Activated T-cell treated with anti-CD3 and anti-CD28 coated beads, Interleukin-2, amount 50 U/mL, for 4 hours (primary cell): ENCODE results near the gene MAP7. TPM values are rescaled to one million over a fixed set of nuclear protein-coding genes. Genes with fewer than 3 reads are reported as not detected.
"Not testable (repeated sequence)": the region's sequence is repeated elsewhere in the genome, so short reads cannot be mapped to it uniquely, and the experiment has no call there.

Experiments used
- ATAC-seq, 2 donors: fragments of 200-7000 bp; cut with Tn5 transposase; one replicate each; pipeline ENCODE4 v1.10.0; 2021
- DNase-seq: peaks from one replicate; pipeline ENCODE4 v3.0.0-alpha.2; 2020
- H3K27me3 Mint-ChIP-seq: one replicate; pipeline ENCODE4 v1.8.0; 2021; ENCODE audit warnings: low read depth, mixed read lengths
- H3K36me3 Mint-ChIP-seq: one replicate; pipeline ENCODE4 v1.8.0; 2022; ENCODE audit warnings: mixed read lengths; ENCODE audit not compliant: insufficient read depth
- H3K4me1 Mint-ChIP-seq: one replicate; pipeline ENCODE4 v1.8.0; 2021; ENCODE audit warnings: low read depth, mixed read lengths
- H3K4me3 Mint-ChIP-seq: one replicate; pipeline ENCODE4 v1.8.0; 2021; ENCODE audit warnings: mild to moderate bottlenecking, moderate library complexity, mixed read lengths
- H3K9me3 Mint-ChIP-seq: one replicate; pipeline ENCODE4 v1.8.0; 2021; ENCODE audit warnings: mixed read lengths
- total RNA-seq, 3 donors: library from RNA; stranded (reverse); gene quantifications; one replicate each; pipeline ENCODE4 v1.2.1, GENCODE V29; 2021

The MAP7 gene
- total RNA-seq, 3 donors from 2014 or later: 0.46 to 1.3 (median 0.49) TPM

DNA sequence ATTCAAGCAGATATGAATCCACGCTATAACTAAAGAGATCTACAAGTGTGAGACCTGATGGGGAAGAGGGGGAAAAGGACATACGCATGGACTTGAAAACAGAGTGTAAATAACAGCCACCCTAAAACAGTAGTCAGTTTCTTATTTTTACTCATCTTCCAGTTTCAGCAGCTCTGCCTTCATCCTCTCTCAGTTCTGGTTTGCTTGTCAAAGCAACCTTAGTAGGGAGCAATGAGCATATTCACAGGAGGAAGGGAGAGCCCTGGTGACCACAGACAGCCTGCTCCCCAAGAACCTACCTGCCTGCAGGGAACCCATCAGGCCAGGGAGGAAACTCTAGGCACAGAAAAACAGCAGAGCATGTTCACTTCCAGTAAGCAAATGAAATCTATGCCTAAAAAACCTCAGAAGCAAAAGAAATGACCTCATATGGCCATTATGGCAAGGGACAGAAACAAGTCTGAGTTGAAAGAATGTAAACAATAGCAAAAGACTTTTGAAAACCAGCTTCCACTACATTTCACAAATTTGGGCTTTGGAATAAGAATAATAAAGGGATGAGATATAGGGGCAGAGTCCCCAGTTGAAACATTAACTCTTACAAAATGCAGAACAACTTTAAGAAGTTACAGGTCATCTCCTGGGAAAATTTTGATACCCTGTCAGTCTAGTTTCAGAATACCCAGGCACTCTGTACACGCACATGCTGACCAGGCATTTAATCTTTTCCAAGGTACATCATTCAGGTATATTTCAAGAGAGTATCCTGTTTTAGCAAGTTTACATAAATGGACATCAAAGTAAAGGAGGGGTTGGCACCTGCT, 139.8 kb downstream of the MAP7 start:
- Mint-ChIP-seq H3K4me1 (no peaks in the 10 kb centered on the region), H3K27me3 (no peaks in the 10 kb centered on the region), H3K4me3 (no peak overlapping the region), H3K36me3 (no peaks in the 10 kb centered on the region), H3K9me3 (no peaks in the 10 kb centered on the region)
- no peak for DNase-seq
- ATAC-seq: no peak

DNA sequence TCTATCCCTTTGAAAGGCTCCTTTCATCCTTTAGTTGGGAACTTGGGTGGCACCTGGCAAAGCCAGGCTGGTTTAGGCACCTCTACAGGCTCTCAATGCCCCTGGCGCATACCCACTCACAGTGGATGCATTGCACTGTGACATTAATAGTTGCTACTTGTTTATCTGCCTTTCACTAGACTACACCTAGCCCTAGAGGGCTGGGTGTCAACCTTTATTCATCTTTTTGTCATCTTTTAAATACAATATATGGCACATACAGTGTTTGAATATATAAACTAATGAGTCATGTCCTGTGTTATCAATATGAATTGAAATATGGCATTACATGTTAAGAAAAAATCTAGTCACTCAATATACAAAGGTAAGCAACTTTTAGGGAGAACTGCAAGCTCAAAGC, 140.6 kb downstream of the MAP7 start:
- H3K9me3 Mint-ChIP-seq: no peaks in the 10 kb centered on the region
- H3K4me1 Mint-ChIP-seq: no peaks in the 10 kb centered on the region
- no peaks in the 10 kb centered on the region for H3K36me3 Mint-ChIP-seq
- no peak for ATAC-seq
- no peaks in the 10 kb centered on the region for H3K27me3 Mint-ChIP-seq
- no peak overlapping the region for H3K4me3 Mint-ChIP-seq
- no peak for DNase-seq

GRCh38 chr6:136408204-136408603, 142.0 kb downstream of the MAP7 start:
- no peaks in the 10 kb centered on the region for H3K27me3 Mint-ChIP-seq
- DNase-seq: no peak
- no peaks in the 10 kb centered on the region for H3K36me3 Mint-ChIP-seq
- H3K9me3 Mint-ChIP-seq: no peaks in the 10 kb centered on the region
- no peak for ATAC-seq
- no peaks in the 10 kb centered on the region for H3K4me1 Mint-ChIP-seq
- H3K4me3 Mint-ChIP-seq: no peak overlapping the region

GRCh38 chr6:136405420-136406029, 144.7 kb downstream of the MAP7 start:
- H3K9me3 Mint-ChIP-seq: no peaks in the 10 kb centered on the region
- no peaks in the 10 kb centered on the region for H3K27me3 Mint-ChIP-seq
- H3K4me1 Mint-ChIP-seq: no peaks in the 10 kb centered on the region
- ATAC-seq (no peak), DNase-seq (no peak)
- H3K36me3 Mint-ChIP-seq: no peaks in the 10 kb centered on the region
- no peak overlapping the region for H3K4me3 Mint-ChIP-seq

GRCh38 chr6:136404627-136405419, 145.4 kb downstream of the MAP7 start:
- H3K27me3 Mint-ChIP-seq: no peaks in the 10 kb centered on the region
- DNase-seq (no peak), ATAC-seq (no peak)
- H3K4me1 Mint-ChIP-seq: no peaks in the 10 kb centered on the region
- no peaks in the 10 kb centered on the region for H3K36me3 Mint-ChIP-seq
- no peaks in the 10 kb centered on the region for H3K9me3 Mint-ChIP-seq
- H3K4me3 Mint-ChIP-seq: no peak overlapping the region

GRCh38 chr6:136404007-136404406, 146.2 kb downstream of the MAP7 start:
- H3K27me3 Mint-ChIP-seq: no peaks in the 10 kb centered on the region
- no peaks in the 10 kb centered on the region for H3K36me3 Mint-ChIP-seq
- no peaks in the 10 kb centered on the region for H3K4me1 Mint-ChIP-seq
- no peak overlapping the region for H3K4me3 Mint-ChIP-seq
- no peaks in the 10 kb centered on the region for H3K9me3 Mint-ChIP-seq
- ATAC-seq (no peak), DNase-seq (no peak)

- no peaks in the 10 kb centered on the region for H3K36me3 Mint-ChIP-seq
- H3K9me3 Mint-ChIP-seq: no peaks in the 10 kb centered on the region
- H3K4me1 Mint-ChIP-seq: no peaks in the 10 kb centered on the region
- DNase-seq (no peak), ATAC-seq (no peak)
- peaks cover under 1% of the 10 kb centered on the region for H3K27me3 Mint-ChIP-seq
- H3K4me3 Mint-ChIP-seq: no peak overlapping the region
Observed at GRCh38 chr6:136403110-136403980, 146.9 kb downstream of the MAP7 start.

GRCh38 chr6:136401749-136402148, 148.5 kb downstream of the MAP7 start:
- no peaks in the 10 kb centered on the region for H3K9me3 Mint-ChIP-seq
- no peak overlapping the region for H3K4me3 Mint-ChIP-seq
- no peaks in the 10 kb centered on the region for H3K4me1 Mint-ChIP-seq
- peaks cover 1% of the 10 kb centered on the region for H3K27me3 Mint-ChIP-seq
- no peak for ATAC-seq
- no peak for DNase-seq
- no peaks in the 10 kb centered on the region for H3K36me3 Mint-ChIP-seq

DNA sequence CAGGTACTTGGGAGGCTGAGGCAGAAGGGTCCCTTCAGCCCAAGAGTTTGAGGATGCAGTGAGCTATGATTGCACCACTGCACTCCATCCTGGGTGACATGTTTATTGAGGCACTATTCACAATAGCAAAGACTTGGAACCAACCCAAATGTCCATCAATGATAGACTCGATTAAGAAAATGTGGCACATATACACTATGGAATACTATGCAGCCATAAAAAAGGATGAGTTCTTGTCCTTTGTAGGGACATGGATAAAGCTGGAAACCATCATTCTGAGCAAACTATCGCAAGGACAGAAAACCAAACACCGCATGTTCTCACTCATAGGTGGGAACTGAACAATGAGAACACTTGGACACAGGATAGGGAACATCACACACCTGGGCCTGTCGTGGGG, 149.0 kb downstream of the MAP7 start:
- H3K27me3 Mint-ChIP-seq, H3K4me1 Mint-ChIP-seq, H3K36me3 Mint-ChIP-seq, H3K4me3 Mint-ChIP-seq, DNase-seq, ATAC-seq, H3K9me3 Mint-ChIP-seq: not testable (repeated sequence)

GRCh38 chr6:136398453-136398852, 151.8 kb downstream of the MAP7 start:
- Mint-ChIP-seq H3K36me3 (no peaks in the 10 kb centered on the region), H3K27me3 (peaks cover 7% of the 10 kb centered on the region), H3K4me3 (no peak overlapping the region), H3K9me3 (no peaks in the 10 kb centered on the region), H3K4me1 (no peaks in the 10 kb centered on the region)
- DNase-seq (no peak), ATAC-seq (no peak)

GRCh38 chr6:136396908-136397307, 153.3 kb downstream of the MAP7 start:
- no peaks in the 10 kb centered on the region for H3K4me1 Mint-ChIP-seq
- no peak overlapping the region for H3K4me3 Mint-ChIP-seq
- no peak for DNase-seq
- no peaks in the 10 kb centered on the region for H3K9me3 Mint-ChIP-seq
- no peaks in the 10 kb centered on the region for H3K36me3 Mint-ChIP-seq
- H3K27me3 Mint-ChIP-seq: peaks cover 7% of the 10 kb centered on the region
- ATAC-seq: no peak

DNA sequence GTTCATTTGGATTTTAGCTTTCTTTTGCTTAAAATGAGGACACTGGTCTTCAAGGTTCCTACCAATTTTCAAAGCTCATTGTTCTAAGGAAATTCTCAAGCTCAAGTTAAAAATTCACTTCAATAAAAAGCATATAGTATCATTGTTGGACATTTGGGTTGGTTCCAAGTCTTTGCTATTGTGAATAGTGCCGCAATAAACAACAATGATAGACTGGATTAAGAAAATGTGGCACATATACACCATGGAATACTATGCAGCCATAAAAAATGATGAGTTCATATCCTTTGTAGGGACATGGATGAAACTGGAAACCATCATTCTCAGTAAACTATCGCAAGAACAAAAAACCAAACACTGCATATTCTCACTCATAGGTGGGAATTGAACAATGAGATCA, 159.3 kb downstream of the MAP7 start:
- H3K4me1 Mint-ChIP-seq, H3K9me3 Mint-ChIP-seq, ATAC-seq, H3K36me3 Mint-ChIP-seq, DNase-seq, H3K27me3 Mint-ChIP-seq, H3K4me3 Mint-ChIP-seq: not testable (repeated sequence)

- H3K9me3 Mint-ChIP-seq: no peaks in the 10 kb centered on the region
- no peak overlapping the region for H3K4me3 Mint-ChIP-seq
- ATAC-seq: no peak
- no peaks in the 10 kb centered on the region for H3K27me3 Mint-ChIP-seq
- no peaks in the 10 kb centered on the region for H3K4me1 Mint-ChIP-seq
- no peak for DNase-seq
- no peaks in the 10 kb centered on the region for H3K36me3 Mint-ChIP-seq
Observed at GRCh38 chr6:136387316-136387715, 162.9 kb downstream of the MAP7 start.
